ENCODE data around the gene SLC22A13.

DNA sequence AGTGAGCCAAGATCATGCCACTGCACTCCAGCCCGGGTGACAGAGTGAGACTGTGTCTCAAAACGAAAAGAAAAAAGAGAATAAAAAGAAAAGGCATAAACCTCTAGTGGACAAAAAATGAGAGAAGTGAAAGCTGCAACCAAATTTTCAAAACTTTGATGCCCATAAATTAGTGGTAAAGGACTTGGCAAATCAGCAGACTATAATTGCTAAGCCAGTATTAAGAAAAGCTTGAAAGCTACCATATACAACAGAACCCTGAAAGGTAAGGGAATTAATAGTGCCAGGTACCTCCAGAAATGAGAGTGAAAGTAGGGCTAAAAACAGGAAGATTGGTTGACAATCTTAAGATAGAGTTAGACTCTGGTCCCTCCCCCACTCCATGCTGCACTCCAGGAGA is 32.9 kb upstream of the SLC22A13 start:
- TF ChIP-seq, protein P1, sequence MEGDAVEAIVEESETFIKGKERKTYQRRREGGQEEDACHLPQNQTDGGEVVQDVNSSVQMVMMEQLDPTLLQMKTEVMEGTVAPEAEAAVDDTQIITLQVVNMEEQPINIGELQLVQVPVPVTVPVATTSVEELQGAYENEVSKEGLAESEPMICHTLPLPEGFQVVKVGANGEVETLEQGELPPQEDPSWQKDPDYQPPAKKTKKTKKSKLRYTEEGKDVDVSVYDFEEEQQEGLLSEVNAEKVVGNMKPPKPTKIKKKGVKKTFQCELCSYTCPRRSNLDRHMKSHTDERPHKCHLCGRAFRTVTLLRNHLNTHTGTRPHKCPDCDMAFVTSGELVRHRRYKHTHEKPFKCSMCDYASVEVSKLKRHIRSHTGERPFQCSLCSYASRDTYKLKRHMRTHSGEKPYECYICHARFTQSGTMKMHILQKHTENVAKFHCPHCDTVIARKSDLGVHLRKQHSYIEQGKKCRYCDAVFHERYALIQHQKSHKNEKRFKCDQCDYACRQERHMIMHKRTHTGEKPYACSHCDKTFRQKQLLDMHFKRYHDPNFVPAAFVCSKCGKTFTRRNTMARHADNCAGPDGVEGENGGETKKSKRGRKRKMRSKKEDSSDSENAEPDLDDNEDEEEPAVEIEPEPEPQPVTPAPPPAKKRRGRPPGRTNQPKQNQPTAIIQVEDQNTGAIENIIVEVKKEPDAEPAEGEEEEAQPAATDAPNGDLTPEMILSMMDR (IDR thresholded peaks at IDR 0.05), result no peak
- TF ChIP-seq EZH2phosphoT487 (IDR thresholded peaks at IDR 0.05), result no peak
